IMR-90 (cell line): ENCODE measurements around the gene MEGF11. TPM values are rescaled to one million over a fixed set of nuclear protein-coding genes. Genes with fewer than 3 reads are reported as not detected.

Source experiments
- ATAC-seq: fragments of 200-7000 bp; cut with Tn5 transposase; 2 replicates; pipeline ENCODE4 v1.9.1; 2020; ENCODE audit warnings: low read depth, mild to moderate bottlenecking, moderate library complexity
- BruUV-seq: library from RNA; stranded (reverse); fragments of 400-500 nt; replicated peaks from 2 replicates; lab custom pipeline; 2021; lab: Mats Ljungman, UMichigan
- CTCF ChIA-PET: fragments of 300-600 bp; formaldehyde crosslinking; extraction: SDS; loops from one replicate; lab custom pipeline; 2021; ENCODE audit warnings: antibody characterized with exemption; lab: Yijun Ruan, JAX
- POLR2A ChIA-PET: fragments of 300-600 bp; sonication (Branson Sonifier 250); formaldehyde crosslinking; loops from one replicate; lab custom pipeline; 2022; ENCODE audit warnings: antibody characterized with exemption; ENCODE audit not compliant: unreplicated experiment; lab: Charles Lee
- DNase-seq: peaks from one replicate; pipeline ENCODE4 v3.0.0; 2013
- H2AFZ ChIP-seq: replicated peaks from 2 replicates; pipeline ENCODE3; 2013; ENCODE audit warnings: low read length, mild to moderate bottlenecking; ENCODE audit not compliant: poor library complexity
- H2AK5ac ChIP-seq: 2 replicates; pipeline ENCODE4 v1.6.1; 2013; ENCODE audit warnings: low read depth, low read length, inconsistent platforms
- H2AK9ac ChIP-seq: replicated peaks from 2 replicates; pipeline ENCODE3; 2013; ENCODE audit warnings: mild to moderate bottlenecking, low read depth, low read length, moderate library complexity; ENCODE audit not compliant: poor library complexity
- H2BK120ac ChIP-seq: 2 replicates; pipeline ENCODE4 v1.6.1; 2013; ENCODE audit warnings: low read depth, low read length, inconsistent platforms
- H2BK15ac ChIP-seq: 3 replicates; pipeline ENCODE4 v1.6.1; 2013; ENCODE audit warnings: low read depth, low read length, inconsistent platforms
- H2BK20ac ChIP-seq: 2 replicates; pipeline ENCODE4 v1.6.1; 2013; ENCODE audit warnings: low read depth, mild to moderate bottlenecking, inconsistent platforms, low read length, moderate library complexity
- H2BK5ac ChIP-seq: 2 replicates; pipeline ENCODE4 v1.6.1; 2013; ENCODE audit warnings: mild to moderate bottlenecking, low read depth, low read length, inconsistent platforms; ENCODE audit not compliant: poor library complexity, severe bottlenecking
- H3K14ac ChIP-seq: replicated peaks from 2 replicates; pipeline ENCODE4 v1.6.1; 2013; ENCODE audit warnings: low read depth, low read length, inconsistent platforms
- H3K18ac ChIP-seq: 2 replicates; pipeline ENCODE4 v1.6.1; 2013; ENCODE audit warnings: low read depth, low read length, control low read depth
- H3K23ac ChIP-seq: 2 replicates; pipeline ENCODE4 v1.6.1; 2013; ENCODE audit warnings: low read depth, low read length, inconsistent platforms
- H3K27ac ChIP-seq: 2 replicates; pipeline ENCODE4 v1.5.1; 2013; ENCODE audit warnings: mild to moderate bottlenecking, control low read depth, low read length; ENCODE audit not compliant: insufficient read depth
- H3K27me3 ChIP-seq: 2 replicates; pipeline ENCODE4 v1.6.1; 2013; ENCODE audit warnings: low read length; ENCODE audit not compliant: control insufficient read depth, insufficient read depth
- H3K36me3 ChIP-seq: 2 replicates; pipeline ENCODE4 v1.6.1; 2013; ENCODE audit warnings: low read length, mixed read lengths; ENCODE audit not compliant: control insufficient read depth, insufficient read depth
- H3K4ac ChIP-seq: 2 replicates; pipeline ENCODE4 v1.6.1; 2013; ENCODE audit warnings: low read depth, low read length, inconsistent platforms
- H3K4me1 ChIP-seq: 2 replicates; pipeline ENCODE4 v1.6.1; 2013; ENCODE audit warnings: low read length, mixed read lengths; ENCODE audit not compliant: control insufficient read depth, insufficient read depth
- H3K4me2 ChIP-seq: 2 replicates; pipeline ENCODE4 v1.6.1; 2013; ENCODE audit warnings: low read depth, mild to moderate bottlenecking, control low read depth, low read length, moderate library complexity
- H3K4me3 ChIP-seq: 2 replicates; pipeline ENCODE4 v1.5.1; 2013; ENCODE audit warnings: low read depth, mild to moderate bottlenecking, control low read depth, low read length, moderate library complexity; ENCODE audit not compliant: insufficient read depth
- H3K56ac ChIP-seq: 2 replicates; pipeline ENCODE4 v1.6.1; 2013; ENCODE audit warnings: low read length, inconsistent platforms; ENCODE audit not compliant: insufficient read depth; ENCODE audit errors: extremely low read depth
- H3K79me1 ChIP-seq, 2 experiments: 2 replicates each; pipeline ENCODE4 v1.6.1; 2013; ENCODE audit warnings: low read length in 2 of 2, inconsistent platforms in 1 of 2, low read depth in 1 of 2
- H3K9ac ChIP-seq: 2 replicates; pipeline ENCODE4 v1.6.1; 2013; ENCODE audit warnings: low read depth, low read length, control low read depth
- H3K9me1 ChIP-seq: 2 replicates; pipeline ENCODE4 v1.6.1; 2013; ENCODE audit warnings: low read length, inconsistent platforms; ENCODE audit not compliant: insufficient read depth
- H3K9me3 ChIP-seq: 2 replicates; pipeline ENCODE4 v1.6.1; 2013; ENCODE audit warnings: low read length; ENCODE audit not compliant: control insufficient read depth, insufficient read depth
- H4K20me1 ChIP-seq: 2 replicates; pipeline ENCODE4 v1.6.1; 2013; ENCODE audit warnings: low read length, inconsistent platforms; ENCODE audit not compliant: insufficient read depth
- H4K5ac ChIP-seq: 2 replicates; pipeline ENCODE4 v1.6.1; 2013; ENCODE audit warnings: mild to moderate bottlenecking, low read depth, low read length, control low read depth
- H4K8ac ChIP-seq, 2 experiments: 2 replicates each; pipeline ENCODE4 v1.6.1; 2013; ENCODE audit warnings: low read depth in 2 of 2, low read length in 2 of 2, control low read depth in 1 of 2, inconsistent platforms in 1 of 2
- H4K91ac ChIP-seq: 2 replicates; pipeline ENCODE4 v1.6.1; 2013; ENCODE audit warnings: low read depth, low read length, inconsistent platforms; ENCODE audit not compliant: insufficient read depth
- BHLHE40 ChIP-seq: fragments of 150-350 bp; IDR thresholded peaks from 2 replicates; pipeline ENCODE4 v1.6.1; 2016; ENCODE audit warnings: mild to moderate bottlenecking, low read depth, low read length
- CEBPB ChIP-seq: IDR thresholded peaks from 2 replicates; pipeline ENCODE4 v1.6.1; 2012; ENCODE audit warnings: low read depth, low read length, improper control_type of control experiment
- CHD1 ChIP-seq: IDR thresholded peaks from 2 replicates; pipeline ENCODE4 v1.6.1; 2012; ENCODE audit warnings: low read depth, low read length, improper control_type of control experiment
- CTCF ChIP-seq: conservative IDR thresholded peaks from 2 replicates; pipeline ENCODE4 v1.5.1; 2012; ENCODE audit warnings: mild to moderate bottlenecking, low read depth, low read length, improper control_type of control experiment
- ELK1 ChIP-seq: fragments of 150-350 bp; IDR thresholded peaks from 2 replicates; pipeline ENCODE4 v1.6.1; 2016; ENCODE audit warnings: low read depth, mild to moderate bottlenecking, low read length, moderate library complexity, borderline replicate concordance
- FOS ChIP-seq: fragments of 150-350 bp; IDR thresholded peaks from 2 replicates; pipeline ENCODE4 v1.6.1; 2016; ENCODE audit warnings: low read depth, low read length
- MAFK ChIP-seq: IDR thresholded peaks from 2 replicates; pipeline ENCODE4 v1.6.1; 2012; ENCODE audit warnings: low read depth, low read length, improper control_type of control experiment
- MXI1 ChIP-seq: IDR thresholded peaks from 2 replicates; pipeline ENCODE4 v1.6.1; 2012; ENCODE audit warnings: low read depth, mild to moderate bottlenecking, low read length, moderate library complexity, borderline replicate concordance
- NFE2L2 ChIP-seq: fragments of 150-350 bp; IDR thresholded peaks from 2 replicates; pipeline ENCODE4 v1.6.1; 2016; ENCODE audit warnings: low read depth, mild to moderate bottlenecking, low read length
- POLR2A ChIP-seq: IDR thresholded peaks from 2 replicates; pipeline ENCODE4 v1.6.1; 2012; ENCODE audit warnings: mild to moderate bottlenecking, low read depth, low read length
- RAD21 ChIP-seq: IDR thresholded peaks from 2 replicates; pipeline ENCODE4 v1.6.1; 2012; ENCODE audit warnings: low read length, improper control_type of control experiment
- RCOR1 ChIP-seq: IDR thresholded peaks from 2 replicates; pipeline ENCODE4 v1.6.1; 2012; ENCODE audit warnings: mild to moderate bottlenecking, low read length, improper control_type of control experiment; ENCODE audit not compliant: insufficient replicate concordance
- RFX5 ChIP-seq: IDR thresholded peaks from 2 replicates; pipeline ENCODE4 v1.8.0; 2012; ENCODE audit warnings: low read depth, mild to moderate bottlenecking, low read length, moderate library complexity
- SMC3 ChIP-seq: fragments of 150-350 bp; IDR thresholded peaks from 2 replicates; pipeline ENCODE4 v1.6.1; 2016; ENCODE audit warnings: low read depth, mild to moderate bottlenecking, antibody characterized with exemption, low read length, moderate library complexity
- WGBS, 2 experiments: methylation state at CpG; one replicate each; pipeline versions ENCODE4 v1.1.5 to v1.1.7; 2013; ENCODE audit warnings: missing lambda C conversion rate in 2 of 2; ENCODE audit not compliant: insufficient read length in 1 of 2; ENCODE audit errors: extremely low coverage in 2 of 2; 5-methylcytosine and 5-hydroxymethylcytosine counted together
- dilution Hi-C: fragments of 300-500 bp; cut with HindIII; formaldehyde crosslinking; loops from one replicate; pipeline ENCODE4 v1.14.3; 2018; ENCODE audit warnings: low sequenced_read_pairs; ENCODE audit not compliant: unreplicated experiment
- in situ Hi-C: fragments of 300-500 bp; cut with MboI; formaldehyde crosslinking; loops from 3 replicates; pipeline ENCODE4 v1.14.3; 2019; ENCODE audit warnings: low sequenced_read_pairs, inconsistent platforms, mixed read lengths
- intact Hi-C: fragments of 100-400 bp; cut with micrococcal nuclease; formaldehyde crosslinking; loops from 2 replicates; pipeline ENCODE4 v1.10.0; 2022
- polyA plus RNA-seq, 3 experiments: library from polyadenylated mRNA; depleted of rRNA; stranded (reverse); fragments of >200 nt; gene quantifications; 2 replicates each; pipeline ENCODE4 v1.2.3, GENCODE V29; 2012; ENCODE audit warnings: low replicate concordance in 1 of 3
- total RNA-seq: library from RNA; depleted of rRNA; stranded (reverse); fragments of >200 nt; gene quantifications from 2 replicates; pipeline ENCODE4 v1.2.3, GENCODE V29; 2012
- TF ChIP-seq, protein P1 (sequence below): fragments of 150-350 bp; IDR thresholded peaks from 2 replicates; pipeline ENCODE4 v1.6.1; 2017; ENCODE audit warnings: mild to moderate bottlenecking, antibody characterized with exemption, low read length, low read depth

Gene MEGF11
- total and polyA plus RNA-seq, 2 of the 4 experiments (the other 2 are of a cell fraction) = not detected

- BruUV-seq = no TSS peak
- TF ChIP-seq CTCF (no peak), RFX5 (no peak), MAFK (no peak), RCOR1 (no peak), MXI1 (no peak), NFE2L2 (no peak), SMC3 (no peak), BHLHE40 (no peak), CHD1 (no peak), CEBPB (no peak), FOS (no peak), POLR2A (no peak), ELK1 (no peak), RAD21 (no peak)
- TF ChIP-seq, protein P1, sequence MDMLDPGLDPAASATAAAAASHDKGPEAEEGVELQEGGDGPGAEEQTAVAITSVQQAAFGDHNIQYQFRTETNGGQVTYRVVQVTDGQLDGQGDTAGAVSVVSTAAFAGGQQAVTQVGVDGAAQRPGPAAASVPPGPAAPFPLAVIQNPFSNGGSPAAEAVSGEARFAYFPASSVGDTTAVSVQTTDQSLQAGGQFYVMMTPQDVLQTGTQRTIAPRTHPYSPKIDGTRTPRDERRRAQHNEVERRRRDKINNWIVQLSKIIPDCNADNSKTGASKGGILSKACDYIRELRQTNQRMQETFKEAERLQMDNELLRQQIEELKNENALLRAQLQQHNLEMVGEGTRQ = no peak
Measured at GRCh38 chr15:66184936-66185790, 68.4 kb downstream of the MEGF11 start.

More at GRCh38 chr15:66184936-66185790, 68.4 kb downstream of the MEGF11 start:
- no peaks in the 10 kb centered on the region for H3K79me1 ChIP-seq
- in situ Hi-C loops = no loop called here
- ATAC-seq (no peak), DNase-seq (no peak)
- H3K9me1 ChIP-seq = no peaks in the 10 kb centered on the region
- H2AFZ ChIP-seq = no peak overlapping the region
- no peak overlapping the region for H3K18ac ChIP-seq
- H4K5ac ChIP-seq = no peak overlapping the region
- H3K4ac ChIP-seq = no peak overlapping the region
- intact Hi-C loops = no loop called here
- no peaks in the 10 kb centered on the region for H3K4me1 ChIP-seq
- H4K91ac ChIP-seq = no peak overlapping the region
- H2AK5ac ChIP-seq = no peak overlapping the region
- H3K4me3 ChIP-seq = no peak overlapping the region
- H3K4me2 ChIP-seq = no peak overlapping the region
- no peak overlapping the region for H2BK120ac ChIP-seq
- POLR2A ChIA-PET = no interaction called here
- H3K9me3 ChIP-seq = no peaks in the 10 kb centered on the region
- H2BK20ac ChIP-seq = no peak overlapping the region
- no peak overlapping the region for H3K14ac ChIP-seq
- H3K23ac ChIP-seq = no peak overlapping the region
- no peak overlapping the region for H2BK15ac ChIP-seq
- H3K56ac ChIP-seq = no peak overlapping the region
- CTCF ChIA-PET = no interaction called here
- no peak overlapping the region for H2AK9ac ChIP-seq
- H3K36me3 ChIP-seq = no peaks in the 10 kb centered on the region
- dilution Hi-C loops = no loop called here
- H4K20me1 ChIP-seq = no peaks in the 10 kb centered on the region
- H2BK5ac ChIP-seq = no peak overlapping the region
- peaks cover 64% of the 10 kb centered on the region for H3K27me3 ChIP-seq
- H4K8ac ChIP-seq = no peak overlapping the region
- H3K9ac ChIP-seq = no peak overlapping the region
- 38% methylated on average over 2 of the region's 8 CpGs; no CpG with 5 or more reads in 1 of the 2 experiments for WGBS, 2 experiments
- H3K27ac ChIP-seq = no peak overlapping the region
